ENCODE results near the gene TMPRSS3.

Gene TMPRSS3

DNA sequence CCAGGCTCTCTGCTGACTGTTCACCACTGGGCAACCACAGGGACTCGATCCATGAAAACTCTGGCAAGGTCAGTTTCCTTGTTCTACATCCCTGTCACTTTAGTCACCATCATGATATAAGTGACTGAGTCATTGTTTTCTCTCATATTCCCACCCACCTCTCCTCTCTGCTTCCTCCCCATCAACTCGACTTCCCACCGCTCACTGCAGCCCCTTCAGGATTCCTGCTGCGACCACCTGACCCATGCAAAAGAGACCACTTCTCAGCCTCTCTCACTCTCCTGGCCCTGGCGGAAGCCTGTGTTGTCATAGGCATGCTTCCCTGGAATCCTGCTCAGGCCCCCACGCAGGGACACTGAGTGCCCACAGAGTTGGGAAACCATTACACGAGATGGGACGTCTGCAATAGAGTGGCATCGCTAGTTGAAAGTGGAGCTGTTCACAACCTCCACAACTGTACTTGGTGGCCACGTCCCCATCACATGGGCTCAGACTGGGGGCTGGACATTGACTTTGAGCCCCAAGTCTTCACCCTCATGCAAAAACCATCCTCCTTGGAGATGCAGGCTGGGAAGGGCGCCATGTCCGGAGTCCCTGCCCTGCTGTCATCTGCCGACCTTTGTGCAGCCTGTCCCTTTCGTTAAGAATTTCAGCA is 43.3 kb downstream of the TMPRSS3 start:
- H3K4me3 ChIP-seq (ENCODE audit: low read length), result no peak overlapping the region
- H2AFZ ChIP-seq (ENCODE audit: low read depth, low read length), result no peak overlapping the region
- H3K36me3 ChIP-seq (ENCODE audit: insufficient read depth, low read length), result no peaks in the 10 kb centered on the region

DNA sequence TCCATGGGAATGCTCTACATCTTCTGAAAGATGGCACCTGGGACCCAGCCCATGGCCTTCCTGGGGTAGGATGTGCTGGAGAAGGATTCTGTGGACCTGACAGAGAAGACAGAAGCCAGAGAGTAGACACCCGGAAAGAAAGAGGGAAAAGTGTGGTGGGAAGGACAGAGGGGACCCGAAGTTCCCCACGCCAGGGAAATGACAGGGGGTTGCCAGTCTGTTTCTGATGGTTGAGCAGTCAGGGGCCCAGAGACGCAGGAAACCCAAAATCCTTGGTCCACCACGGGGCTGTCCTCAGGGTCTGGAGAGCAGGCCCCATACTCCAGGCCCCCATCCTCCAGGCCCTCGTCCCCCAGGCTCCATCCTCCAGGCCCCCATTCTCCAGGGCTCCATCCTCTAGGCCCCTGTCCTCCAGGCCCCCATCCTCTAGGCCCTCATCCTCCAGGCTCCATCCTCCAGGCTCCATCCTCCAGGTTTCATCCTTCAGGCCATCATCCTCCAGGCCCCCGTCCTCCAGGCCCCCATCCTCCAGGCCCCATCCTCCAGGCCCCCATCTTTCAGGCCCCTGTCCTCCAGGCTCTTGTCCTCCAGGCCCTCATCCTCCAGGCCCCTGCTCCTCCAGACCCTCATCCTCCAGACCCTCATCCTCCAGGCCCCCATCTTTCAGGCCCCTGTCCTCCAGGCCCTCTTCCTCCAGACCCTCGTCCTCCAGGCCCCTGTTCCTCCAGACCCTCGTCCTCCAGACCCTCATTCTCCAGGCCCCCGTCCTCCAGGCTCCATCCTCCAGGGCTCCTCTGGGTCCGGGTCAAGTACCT is 44.0 kb downstream of the TMPRSS3 start:
- Histone ChIP-seq H3K36me3 (ENCODE audit: insufficient read depth, low read length) (no peaks in the 10 kb centered on the region), H3K9me3 (ENCODE audit: low read length) (no peaks in the 10 kb centered on the region), H2AFZ (ENCODE audit: low read depth, low read length) (no peak overlapping the region), H3K4me1 (ENCODE audit: insufficient read depth, low read length) (no peaks in the 10 kb centered on the region), H3K27me3 (ENCODE audit: insufficient read depth, low read length) (no peaks in the 10 kb centered on the region), H3K4me3 (ENCODE audit: low read length) (no peak overlapping the region)

More for the DNA sequence above, 43.3 kb downstream of the TMPRSS3 start:
- no peaks in the 10 kb centered on the region for H3K9me3 ChIP-seq (ENCODE audit: low read length)
- no peaks in the 10 kb centered on the region for H3K4me1 ChIP-seq (ENCODE audit: insufficient read depth, low read length)
- no peaks in the 10 kb centered on the region for H3K27me3 ChIP-seq (ENCODE audit: insufficient read depth, low read length)

DNA sequence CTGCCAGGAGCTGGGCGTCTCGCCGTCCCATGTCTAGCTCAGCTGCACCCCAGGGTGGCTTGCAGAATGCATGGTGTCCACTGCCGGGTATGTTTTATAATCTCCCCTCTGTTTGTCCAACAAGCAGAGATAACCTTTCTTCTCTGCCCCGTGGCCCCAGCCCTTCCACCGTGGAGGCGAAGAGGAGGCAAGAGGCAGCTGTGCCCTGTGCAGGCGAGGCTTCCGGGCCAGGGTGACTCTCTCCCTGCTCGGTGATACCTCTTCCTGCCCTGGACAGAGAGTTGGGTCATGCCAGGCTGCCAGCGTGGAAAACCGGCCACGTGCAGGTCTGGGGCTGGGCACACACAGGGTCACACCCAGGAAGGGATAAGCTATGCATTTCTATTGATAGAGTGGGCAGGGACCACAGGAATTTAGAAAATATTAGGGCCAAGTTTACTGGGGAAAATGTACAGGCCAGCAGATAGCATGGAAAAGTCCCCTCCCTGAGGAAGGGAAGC is 44.9 kb downstream of the TMPRSS3 start, which contains the start of gene TFF2:
TSS of gene TFF2 (minus strand) at position 68 of the 500 bp plus-strand sequence. CDS start at position 31, 37 bp downstream.
- Histone ChIP-seq H3K4me3 (ENCODE audit: low read length) (no peak within 1 kb of the TSS), H3K36me3 (ENCODE audit: insufficient read depth, low read length) (no peaks in the 10 kb centered on the region), H2AFZ (ENCODE audit: low read depth, low read length) (no peak within 1 kb of the TSS), H3K9me3 (ENCODE audit: low read length) (no peaks in the 10 kb centered on the region), H3K4me1 (ENCODE audit: insufficient read depth, low read length) (no peaks in the 10 kb centered on the region), H3K27me3 (ENCODE audit: insufficient read depth, low read length) (no peaks in the 10 kb centered on the region)

DNA sequence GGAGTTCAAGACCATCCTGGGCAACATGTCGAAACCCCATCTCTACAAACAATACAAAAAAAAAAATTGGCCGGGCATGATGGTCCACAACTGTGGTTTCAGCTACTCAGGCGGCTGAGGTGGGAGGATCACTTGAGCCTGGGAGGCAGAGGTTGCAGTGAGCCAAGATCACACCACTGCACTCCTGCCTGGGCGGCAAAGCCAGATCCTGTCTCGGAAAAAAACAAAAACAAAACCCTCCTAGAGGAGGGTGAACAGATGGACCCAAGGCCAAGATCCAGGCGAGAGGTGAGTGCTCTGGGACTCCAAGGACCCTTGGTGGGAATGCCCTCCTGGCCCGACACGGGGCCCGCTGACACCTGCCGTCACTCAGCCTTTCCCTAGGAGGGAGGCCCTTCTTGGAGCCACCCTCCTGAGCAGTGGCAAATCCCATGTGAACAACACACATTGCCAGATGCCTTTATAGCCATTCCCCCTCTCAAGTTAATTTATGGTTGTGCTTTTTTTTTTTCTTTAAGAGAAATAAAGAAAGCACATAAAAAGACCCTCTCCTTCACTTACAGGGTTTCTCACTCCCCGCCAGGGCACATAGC is 45.4 kb downstream of the TMPRSS3 start:
- Histone ChIP-seq H3K36me3 (ENCODE audit: insufficient read depth, low read length) (no peaks in the 10 kb centered on the region), H3K4me1 (ENCODE audit: insufficient read depth, low read length) (no peaks in the 10 kb centered on the region), H3K9me3 (ENCODE audit: low read length) (no peaks in the 10 kb centered on the region)

GRCh38 chr21:42349420-42350317 is 46.2 kb downstream of the TMPRSS3 start:
- Histone ChIP-seq H3K4me3 (ENCODE audit: low read length) (no peak overlapping the region), H3K4me1 (ENCODE audit: insufficient read depth, low read length) (no peaks in the 10 kb centered on the region), H2AFZ (ENCODE audit: low read depth, low read length) (no peak overlapping the region), H3K27me3 (ENCODE audit: insufficient read depth, low read length) (no peaks in the 10 kb centered on the region), H3K9me3 (ENCODE audit: low read length) (no peaks in the 10 kb centered on the region), H3K36me3 (ENCODE audit: insufficient read depth, low read length) (no peaks in the 10 kb centered on the region)

More for the DNA sequence above, 45.4 kb downstream of the TMPRSS3 start:
- H3K27me3 ChIP-seq (ENCODE audit: insufficient read depth, low read length), result no peaks in the 10 kb centered on the region
- no peak overlapping the region for H3K4me3 ChIP-seq (ENCODE audit: low read length)
- H2AFZ ChIP-seq (ENCODE audit: low read depth, low read length), result no peak overlapping the region

DNA sequence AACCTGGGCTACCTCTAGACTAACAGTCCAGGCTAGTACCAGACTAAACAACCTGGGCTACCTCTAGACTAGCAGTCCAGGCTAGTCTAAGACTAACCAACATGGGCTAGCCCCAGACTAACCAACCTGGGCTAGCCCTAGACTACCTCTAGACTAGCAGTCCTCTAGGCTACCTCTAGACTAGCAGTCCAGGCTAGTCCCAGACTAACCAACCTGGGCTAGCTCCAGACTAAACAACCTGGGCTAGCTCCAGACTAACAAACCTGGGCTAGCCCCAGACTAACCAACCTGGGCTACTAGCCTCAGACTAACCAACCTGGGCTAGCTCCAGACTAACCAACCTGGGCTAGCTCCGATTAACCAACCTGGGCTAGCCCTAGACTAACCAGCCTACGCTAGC is 47.1 kb downstream of the TMPRSS3 start:
- H2AFZ ChIP-seq (ENCODE audit: low read depth, low read length), result no peak overlapping the region
- H3K27me3 ChIP-seq (ENCODE audit: insufficient read depth, low read length), result no peaks in the 10 kb centered on the region
- H3K4me3 ChIP-seq (ENCODE audit: low read length), result no peak overlapping the region
- H3K36me3 ChIP-seq (ENCODE audit: insufficient read depth, low read length), result no peaks in the 10 kb centered on the region
- H3K9me3 ChIP-seq (ENCODE audit: low read length), result no peaks in the 10 kb centered on the region
- H3K4me1 ChIP-seq (ENCODE audit: insufficient read depth, low read length), result no peaks in the 10 kb centered on the region

DNA sequence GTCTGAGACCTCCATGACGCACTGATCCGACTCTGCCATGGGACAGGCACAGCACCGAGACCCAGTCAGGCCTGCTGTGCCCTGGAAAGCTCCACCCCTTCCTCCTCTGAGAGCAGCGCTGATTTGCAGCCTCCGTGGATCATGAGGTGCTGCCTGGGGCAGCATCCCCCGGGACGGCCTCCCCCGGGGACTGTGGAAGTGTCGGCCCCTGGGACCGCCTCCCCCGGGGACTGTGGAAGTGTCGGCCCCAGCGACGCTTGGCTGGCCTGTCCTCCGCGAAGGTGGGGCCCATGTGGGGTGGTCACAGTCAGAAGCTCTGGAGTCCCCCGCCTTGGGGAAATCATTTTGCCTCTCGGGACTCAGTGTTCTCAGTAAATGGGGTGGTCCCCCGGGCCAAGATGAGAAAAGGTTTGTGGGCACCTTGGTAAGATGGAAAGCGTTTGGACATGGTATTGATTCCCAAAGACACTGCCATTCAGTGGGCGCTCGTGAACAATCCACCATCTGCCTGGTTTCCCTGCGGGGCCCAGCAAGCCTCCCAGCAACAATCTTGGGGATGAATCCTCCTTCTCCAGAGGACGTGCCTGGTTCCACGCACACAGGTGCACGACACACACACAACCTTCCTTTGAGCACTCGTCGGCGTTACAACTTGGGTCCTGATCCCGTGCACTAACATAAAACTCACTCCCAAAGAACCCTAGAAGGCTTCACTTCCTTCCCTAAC is 48.1 kb downstream of the TMPRSS3 start:
- no peak overlapping the region for H3K4me3 ChIP-seq (ENCODE audit: low read length)
- H3K27me3 ChIP-seq (ENCODE audit: insufficient read depth, low read length), result no peaks in the 10 kb centered on the region
- H3K4me1 ChIP-seq (ENCODE audit: insufficient read depth, low read length), result no peaks in the 10 kb centered on the region
- no peak overlapping the region for H2AFZ ChIP-seq (ENCODE audit: low read depth, low read length)
- H3K9me3 ChIP-seq (ENCODE audit: low read length), result no peaks in the 10 kb centered on the region
- no peaks in the 10 kb centered on the region for H3K36me3 ChIP-seq (ENCODE audit: insufficient read depth, low read length)

DNA sequence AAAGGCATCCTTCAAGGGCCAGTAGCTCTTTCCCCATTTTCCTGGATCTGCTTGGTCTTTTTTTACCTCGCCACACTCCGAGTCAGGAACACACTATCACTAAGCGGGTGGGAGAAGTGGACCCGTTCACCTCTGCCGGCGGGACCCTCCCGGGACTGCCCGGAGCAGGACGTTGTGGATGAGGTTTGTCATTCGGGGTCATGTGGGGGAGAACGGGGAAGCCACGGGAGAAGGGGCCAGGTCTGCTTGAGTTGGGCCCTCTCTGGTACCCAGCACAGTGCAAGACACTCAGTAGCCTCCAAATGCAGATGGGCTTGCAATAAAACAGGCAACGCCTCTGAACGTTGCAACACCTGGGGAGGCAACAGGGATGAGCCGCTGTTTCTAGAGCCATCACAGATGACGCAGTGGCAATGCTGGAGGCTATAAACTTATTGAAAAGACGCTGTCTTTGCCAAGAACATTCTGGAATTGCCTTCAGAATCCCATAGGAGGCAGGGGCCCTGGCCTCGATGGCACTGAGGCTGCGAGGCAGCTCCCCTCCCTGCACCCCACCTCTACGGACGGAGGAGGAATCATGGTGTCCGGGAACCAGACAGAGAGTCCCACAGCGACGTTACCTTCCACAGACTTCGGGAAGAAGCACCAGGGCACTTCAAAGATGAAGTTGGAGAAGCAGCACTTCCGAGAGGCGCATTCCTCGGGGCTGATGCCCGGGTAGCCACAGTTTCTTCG is 48.8 kb downstream of the TMPRSS3 start:
- Histone ChIP-seq H3K4me3 (ENCODE audit: low read length) (no peak overlapping the region), H3K27me3 (ENCODE audit: insufficient read depth, low read length) (no peaks in the 10 kb centered on the region), H3K4me1 (ENCODE audit: insufficient read depth, low read length) (no peaks in the 10 kb centered on the region), H3K36me3 (ENCODE audit: insufficient read depth, low read length) (no peaks in the 10 kb centered on the region), H2AFZ (ENCODE audit: low read depth, low read length) (no peak overlapping the region), H3K9me3 (ENCODE audit: low read length) (no peaks in the 10 kb centered on the region)

DNA sequence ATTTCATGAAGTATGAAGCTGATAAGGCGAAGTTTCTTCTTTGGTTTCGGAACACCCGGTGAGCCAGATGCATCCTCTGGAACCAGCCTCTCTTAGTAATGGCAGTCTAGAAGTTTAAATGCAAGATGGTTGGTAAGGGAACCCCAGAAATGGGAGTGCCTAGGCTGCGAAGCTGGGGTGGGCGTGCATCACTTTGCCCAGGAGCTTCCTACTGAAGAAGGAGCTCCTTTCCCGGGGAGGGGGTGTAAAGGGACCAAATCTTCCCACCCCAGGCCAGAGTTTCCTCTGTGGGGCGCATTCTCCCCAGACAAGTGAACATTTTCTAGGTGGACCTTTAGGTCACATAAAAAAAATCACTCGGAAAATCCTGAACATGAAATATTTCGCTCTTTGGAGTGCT is 49.4 kb downstream of the TMPRSS3 start:
- H3K27me3 ChIP-seq (ENCODE audit: insufficient read depth, low read length), result no peaks in the 10 kb centered on the region
- H2AFZ ChIP-seq (ENCODE audit: low read depth, low read length), result no peak overlapping the region
- no peaks in the 10 kb centered on the region for H3K36me3 ChIP-seq (ENCODE audit: insufficient read depth, low read length)
- no peaks in the 10 kb centered on the region for H3K4me1 ChIP-seq (ENCODE audit: insufficient read depth, low read length)
- H3K9me3 ChIP-seq (ENCODE audit: low read length), result no peaks in the 10 kb centered on the region
- H3K4me3 ChIP-seq (ENCODE audit: low read length), result no peak overlapping the region

GRCh38 chr21:42344631-42345030 is 51.2 kb downstream of the TMPRSS3 start:
- Histone ChIP-seq H3K4me1 (ENCODE audit: insufficient read depth, low read length) (no peaks in the 10 kb centered on the region), H2AFZ (ENCODE audit: low read depth, low read length) (no peak overlapping the region), H3K36me3 (ENCODE audit: insufficient read depth, low read length) (no peaks in the 10 kb centered on the region), H3K27me3 (ENCODE audit: insufficient read depth, low read length) (no peaks in the 10 kb centered on the region), H3K4me3 (ENCODE audit: low read length) (no peak overlapping the region), H3K9me3 (ENCODE audit: low read length) (no peaks in the 10 kb centered on the region)

DNA sequence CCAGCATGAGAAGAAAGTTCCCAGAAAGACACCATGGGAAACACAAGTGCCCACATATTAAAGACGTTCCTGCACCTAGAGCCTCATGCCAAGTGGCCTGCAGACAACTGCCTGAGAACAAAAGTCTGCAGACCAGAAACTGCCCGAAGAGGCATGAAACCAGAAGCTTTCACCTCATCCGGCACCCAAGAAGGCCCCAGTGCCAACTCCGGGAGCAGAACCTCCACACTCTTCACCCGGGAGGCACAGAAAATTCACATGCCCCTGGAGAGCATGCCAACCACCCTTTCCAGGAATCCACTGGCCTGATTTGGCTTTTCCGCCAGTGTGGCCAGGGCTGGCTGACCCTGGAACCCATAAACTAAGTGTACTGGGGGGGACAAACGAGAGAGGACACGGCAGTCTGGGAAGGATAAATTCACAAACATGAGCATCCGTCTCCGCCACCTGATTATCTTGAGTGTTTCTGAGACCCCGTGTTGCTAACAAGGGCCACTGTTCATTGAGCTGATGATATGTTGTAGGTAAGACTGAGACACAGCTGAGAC is 51.8 kb downstream of the TMPRSS3 start:
- Histone ChIP-seq H3K36me3 (ENCODE audit: insufficient read depth, low read length) (no peaks in the 10 kb centered on the region), H3K4me1 (ENCODE audit: insufficient read depth, low read length) (no peaks in the 10 kb centered on the region), H2AFZ (ENCODE audit: low read depth, low read length) (no peak overlapping the region), H3K9me3 (ENCODE audit: low read length) (no peaks in the 10 kb centered on the region), H3K4me3 (ENCODE audit: low read length) (no peak overlapping the region), H3K27me3 (ENCODE audit: insufficient read depth, low read length) (no peaks in the 10 kb centered on the region)
